ENCODE results near the gene CNBP. TPM values are rescaled to one million over a fixed set of nuclear protein-coding genes. Genes with fewer than 3 reads are reported as not detected.
A peak's percentile ranks its signal among the peaks of the same experiment; 100 is the strongest.

CNBP gene
- total and polyA plus RNA-seq, 10 of the 15 experiments (the other 5 are each of a cell fraction or from before 2014, with no cell fraction given): 300 to 719 (median 439) TPM

DNA sequence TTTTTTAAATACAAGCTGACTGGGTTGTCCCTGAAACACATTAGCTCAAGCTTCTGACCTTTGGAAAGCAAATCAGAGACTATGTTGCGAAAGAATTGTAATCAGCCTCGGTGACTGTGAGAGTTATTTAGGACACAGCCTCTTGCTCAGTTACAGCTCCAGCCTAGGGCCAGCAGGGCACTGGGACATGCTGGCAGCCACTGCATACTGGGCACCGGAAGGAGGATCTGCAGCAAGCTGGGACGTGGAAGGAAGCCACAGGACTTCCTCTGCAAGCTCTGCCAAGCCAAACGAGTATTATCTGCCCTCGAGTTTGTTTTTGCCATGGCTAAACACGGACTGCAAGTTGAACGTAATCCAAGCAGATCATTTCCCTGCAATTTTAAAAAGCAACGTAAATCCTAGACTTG is 41.3 kb upstream of the CNBP start:
- no TSS peak for BruUV-seq (replicated peaks)
- ChIA-PET CTCF (interaction anchor here (0.6 to 4.5 kb wide), 8 partner anchors 11 to 1575 kb away, joined by 3 to 29 read pairs (median 3); partner anchors contain the start of gene COPG1), SMC1A (ENCODE audit: uncharacterized antibody, unreplicated experiment) (interaction anchor here (0.6 to 1.7 kb wide), 8 partner anchors 12 to 174 kb away, joined by 3 to 6 read pairs (median 4); no protein-coding TSS in a partner anchor), RAD21 (ENCODE audit: unreplicated experiment) (interaction anchor here (1.0 to 2.0 kb wide), 5 partner anchors 9 to 254 kb away, joined by 3 to 8 read pairs (median 4); a partner anchor contains a TSS), POLR2A (interaction anchor here (0.5 to 1.0 kb wide), 7 partner anchors 8 to 329 kb away, joined by 3 to 6 read pairs (median 3); no protein-coding TSS in a partner anchor)
- Histone ChIP-seq H3K4me1 (ENCODE audit: control insufficient read depth, insufficient read depth, low read length) (no peaks in the 10 kb centered on the region; the same call in 1 of the 2 replicates), H3K79me2 (ENCODE audit: control insufficient read depth, insufficient read depth, low read length) (no peaks in the 10 kb centered on the region), H3K4me2 (ENCODE audit: control insufficient read depth, insufficient read depth) (peak overlapping the region; percentile 30; the same call in 1 of the 2 replicates), H3K4me3 (no peak overlapping the region), H2AFZ (ENCODE audit: control insufficient read depth, low read depth, low read length) (peak overlapping the region; percentile 72), H3K27me3 (replicated peaks in 1 of 2; ENCODE audit: control insufficient read depth in 2 of 2, insufficient read depth in 2 of 2, low read length in 1 of 2) (no peaks in the 10 kb centered on the region), H4K20me1 (ENCODE audit: control insufficient read depth, insufficient read depth) (no peaks in the 10 kb centered on the region), H3K9ac (ENCODE audit: control insufficient read depth, insufficient read depth, low read length) (no peak overlapping the region), H3K36me3 (ENCODE audit: control insufficient read depth in 2 of 2, insufficient read depth in 2 of 2, low read length in 1 of 2) (no peaks in the 10 kb centered on the region), H3K9me3 (replicated peaks; ENCODE audit: control insufficient read depth, insufficient read depth, low read length) (no peaks in the 10 kb centered on the region), H3K27ac (ENCODE audit: control insufficient read depth, insufficient read depth) (no peak overlapping the region)
- WGBS (ENCODE audit: insufficient coverage, insufficient replicate concordance, low lambda C conversion rate, missing lambda C conversion rate): 14% methylated on average over 9 of the region's 9 CpGs
- no peak for FAIRE-seq
- intact Hi-C loops (cut with micrococcal nuclease; ENCODE audit: unreplicated experiment): no loop called here
- ATAC-seq: peak; percentile 68
- no peak for TF ChIP-seq NRF1 (conservative IDR thresholded peaks at IDR 0.05; ENCODE audit: low read depth, low read length)
- TF ChIP-seq TCF12 (IDR thresholded peaks at IDR 0.05; ENCODE audit: low read depth, low read length): no peak
- TF ChIP-seq ZNF384 (IDR thresholded peaks at IDR 0.05; ENCODE audit: borderline replicate concordance, low read depth, low read length): no peak
- no peak for TF ChIP-seq BCL11A (IDR thresholded peaks at IDR 0.05; ENCODE audit: low read depth, low read length)
- TF ChIP-seq TAF1 (IDR thresholded peaks at IDR 0.05; ENCODE audit: borderline replicate concordance, low read depth, low read length): no peak
- TF ChIP-seq STAT1 (conservative IDR thresholded peaks at IDR 0.05): no peak
- TF ChIP-seq ESRRA (IDR thresholded peaks at IDR 0.05; ENCODE audit: low read length): no peak
- TF ChIP-seq ZNF207 (IDR thresholded peaks at IDR 0.05; ENCODE audit: borderline replicate concordance): no peak
- no peak for TF ChIP-seq FOXM1 (IDR thresholded peaks at IDR 0.05; ENCODE audit: low read depth, low read length)
- TF ChIP-seq ZBED1 (IDR thresholded peaks at IDR 0.05; ENCODE audit: borderline replicate concordance): no peak
- TF ChIP-seq EED (IDR thresholded peaks at IDR 0.05; ENCODE audit: low read depth): no peak
- TF ChIP-seq PKNOX1 (IDR thresholded peaks at IDR 0.05): no peak
- TF ChIP-seq, protein P1, sequence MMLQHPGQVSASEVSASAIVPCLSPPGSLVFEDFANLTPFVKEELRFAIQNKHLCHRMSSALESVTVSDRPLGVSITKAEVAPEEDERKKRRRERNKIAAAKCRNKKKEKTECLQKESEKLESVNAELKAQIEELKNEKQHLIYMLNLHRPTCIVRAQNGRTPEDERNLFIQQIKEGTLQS (IDR thresholded peaks at IDR 0.05; ENCODE audit: borderline replicate concordance, extremely low read depth, low read depth, low read length): no peak
- no peak for TF ChIP-seq PAX8 (IDR thresholded peaks at IDR 0.05)
- TF ChIP-seq HDAC6 (IDR thresholded peaks at IDR 0.05; ENCODE audit: unreplicated experiment): no peak
- no peak for TF ChIP-seq EGR1 (IDR thresholded peaks at IDR 0.05; ENCODE audit: borderline replicate concordance in 1 of 2, low read depth in 2 of 2, low read length in 2 of 2)
- TF ChIP-seq KAT2A (conservative IDR thresholded peaks at IDR 0.05; ENCODE audit: control insufficient read depth, low read depth, low read length): no peak
- no peak for TF ChIP-seq SIX5 (IDR thresholded peaks at IDR 0.05; ENCODE audit: low read depth, low read length, severe bottlenecking)
- no peak for TF ChIP-seq POU2F2 (IDR thresholded peaks at IDR 0.05; ENCODE audit: borderline replicate concordance, low read depth, low read length)
- no peak for DNase-seq (ENCODE audit: low read depth, low spot score)
- in situ Hi-C loops (cut with MboI): no loop called here

All from GM12878 (cell line).